ENCODE results near the gene GRK5.

- TF ChIP-seq CTCF (IDR thresholded peaks at IDR 0.05): no peak
- TF ChIP-seq POLR2A (IDR thresholded peaks at IDR 0.05): no peak
These were observed 9.4 kb upstream of the GRK5 start for GRCh38 chr10:119197921-119198320.

All from thyroid gland (tissue), 4 donors.